Gastrocnemius medialis (tissue), 4 donors: ENCODE results near the gene RSPH1. TPM values are rescaled to one million over a fixed set of nuclear protein-coding genes. Genes with fewer than 3 reads are reported as not detected.
A peak's percentile ranks its signal among the peaks of the same experiment; 100 is the strongest.

ENCODE experiments used
- ATAC-seq, 2 donors: fragments of 150-250 bp; one replicate each; pipeline ENCODE4 v1.9.1; 2016
- DNase-seq, 2 donors: peaks; one replicate each; pipeline ENCODE4 v3.0.0-alpha.2; 2019
- H3K27ac ChIP-seq, 4 donors: fragments of 200-600 bp; sonication (generic); 1 replicate in 1 of 4; 2 replicates in 3 of 4; pipeline ENCODE4 v1.5.1; 2016 to 2018; ENCODE audit warnings: mild to moderate bottlenecking in 2 of 4, moderate library complexity in 1 of 4
- H3K27me3 ChIP-seq, 3 donors: fragments of 200-600 bp; sonication (generic) in 2 of 3; 1 replicate in 1 of 3; 2 replicates in 2 of 3; pipeline versions ENCODE4 v1.5.1 to v1.6.0; 2016 to 2019; ENCODE audit warnings: mild to moderate bottlenecking in 1 of 3, moderate library complexity in 1 of 3
- H3K36me3 ChIP-seq, 2 donors: fragments of 200-600 bp; sonication (generic) in 1 of 2; one replicate each; pipeline ENCODE4 v1.5.1; 2017 to 2018
- H3K4me1 ChIP-seq, 2 donors: fragments of 200-600 bp; sonication (generic) in 1 of 2; one replicate each; pipeline ENCODE4 v1.5.1; 2016 to 2017; ENCODE audit warnings: mild to moderate bottlenecking in 2 of 2
- H3K4me3 ChIP-seq, 4 donors: fragments of 200-600 bp; sonication (generic) in 3 of 4; 1 replicate in 1 of 4; 2 replicates in 3 of 4; pipeline ENCODE4 v1.5.1; 2016 to 2019; ENCODE audit warnings: mild to moderate bottlenecking in 2 of 4
- H3K9me3 ChIP-seq, 3 donors: fragments of 200-600 bp; sonication (generic) in 2 of 3; 1 replicate in 1 of 3; 2 replicates in 2 of 3; pipeline ENCODE4 v1.5.1; 2016 to 2019
- POLR2A ChIP-seq, 2 donors: fragments of 450-650 bp; IDR thresholded peaks; one replicate each; pipeline ENCODE4 v1.6.1; 2017; ENCODE audit warnings: antibody characterized with exemption in 2 of 2, mild to moderate bottlenecking in 2 of 2, moderate library complexity in 2 of 2
- in situ Hi-C, 4 donors: fragments of 200-750 bp; cut with MboI; loops; one replicate each; pipeline versions ENCODE4 v1.15.0 to v1.8.0; 2017; ENCODE audit warnings: low sequenced_read_pairs in 4 of 4
- intact Hi-C: fragments of 100-400 bp; cut with DNase I; formaldehyde crosslinking; loops from one replicate; pipeline ENCODE4 v1.15.1; 2023; ENCODE audit warnings: low total_unique reads
- total RNA-seq, 4 donors: library from RNA; depleted of rRNA; stranded (reverse); fragments of >200 nt; gene quantifications; one replicate each; pipeline versions ENCODE4 v1.1.0 to v1.2.3, GENCODE V29; 2016
- TF ChIP-seq, protein P1 (sequence below), 5 experiments: fragments of 450-650 bp in 3 of 5; fragments of 200-600 bp in 2 of 5; sonication (generic) in 2 of 5; IDR thresholded peaks in 4 of 5; conservative IDR thresholded peaks in 1 of 5; 1 replicate in 4 of 5; 2 replicates in 1 of 5; pipeline ENCODE4 v1.5.1; 2016 to 2019; ENCODE audit warnings: antibody characterized with exemption in 5 of 5, mild to moderate bottlenecking in 3 of 5, moderate library complexity in 3 of 5

RSPH1 gene
- total RNA-seq, 4 donors from 2014 or later = 0.29 TPM; not detected in 3

DNA sequence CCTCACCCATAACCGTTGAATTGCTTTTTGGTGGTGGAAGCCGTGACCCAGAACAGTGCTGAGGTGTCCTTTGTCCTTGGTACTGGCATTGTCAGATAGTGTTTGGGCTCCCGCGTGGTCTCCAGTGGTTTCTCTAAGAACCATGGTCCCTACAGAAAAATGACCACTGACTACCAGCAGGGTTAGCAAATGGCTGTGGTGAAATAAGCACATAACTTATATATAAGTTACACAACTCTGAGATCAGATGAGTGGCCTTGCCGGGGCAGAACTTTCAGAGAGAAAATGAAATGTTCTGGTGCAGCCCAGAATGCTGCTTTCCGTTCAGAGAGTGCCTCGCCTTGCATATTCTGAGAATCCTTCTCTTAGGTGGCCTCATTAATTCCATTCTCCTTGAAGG lies 22.6 kb upstream of the RSPH1 start:
- in situ Hi-C loops = no loop called here

DNA sequence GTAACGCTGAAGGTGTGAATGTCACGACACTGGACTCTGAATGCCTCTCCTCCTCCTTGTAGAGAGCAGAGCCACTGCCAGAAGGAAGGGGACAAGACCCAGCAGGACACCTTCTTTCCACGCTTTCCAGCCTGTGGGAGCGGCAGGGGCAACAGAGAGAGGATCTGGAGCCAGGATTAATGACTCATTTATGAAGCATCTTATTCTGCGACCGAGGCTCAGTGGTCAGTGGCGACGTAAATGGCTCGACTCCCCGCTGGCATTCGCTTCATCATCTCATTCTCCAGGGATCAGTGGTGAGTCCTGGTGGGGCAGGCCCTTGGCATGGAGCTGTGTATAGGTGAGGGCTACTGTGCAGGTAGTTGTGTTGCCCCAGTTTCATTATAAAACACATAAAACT lies 22.2 kb upstream of the RSPH1 start:
- no peak for DNase-seq
- ATAC-seq = peak in 1 of 2 donors; percentile 34
- H3K36me3 ChIP-seq = peaks cover 0 to 12% of the 10 kb centered on the region in 2 donors
- TF ChIP-seq POLR2A (IDR thresholded peaks at IDR 0.05) = no peak
- TF ChIP-seq, protein P1, sequence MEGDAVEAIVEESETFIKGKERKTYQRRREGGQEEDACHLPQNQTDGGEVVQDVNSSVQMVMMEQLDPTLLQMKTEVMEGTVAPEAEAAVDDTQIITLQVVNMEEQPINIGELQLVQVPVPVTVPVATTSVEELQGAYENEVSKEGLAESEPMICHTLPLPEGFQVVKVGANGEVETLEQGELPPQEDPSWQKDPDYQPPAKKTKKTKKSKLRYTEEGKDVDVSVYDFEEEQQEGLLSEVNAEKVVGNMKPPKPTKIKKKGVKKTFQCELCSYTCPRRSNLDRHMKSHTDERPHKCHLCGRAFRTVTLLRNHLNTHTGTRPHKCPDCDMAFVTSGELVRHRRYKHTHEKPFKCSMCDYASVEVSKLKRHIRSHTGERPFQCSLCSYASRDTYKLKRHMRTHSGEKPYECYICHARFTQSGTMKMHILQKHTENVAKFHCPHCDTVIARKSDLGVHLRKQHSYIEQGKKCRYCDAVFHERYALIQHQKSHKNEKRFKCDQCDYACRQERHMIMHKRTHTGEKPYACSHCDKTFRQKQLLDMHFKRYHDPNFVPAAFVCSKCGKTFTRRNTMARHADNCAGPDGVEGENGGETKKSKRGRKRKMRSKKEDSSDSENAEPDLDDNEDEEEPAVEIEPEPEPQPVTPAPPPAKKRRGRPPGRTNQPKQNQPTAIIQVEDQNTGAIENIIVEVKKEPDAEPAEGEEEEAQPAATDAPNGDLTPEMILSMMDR (IDR thresholded peaks at IDR 0.05 in 4 of 5, conservative IDR thresholded peaks at IDR 0.05 in 1 of 5) = no peak
- intact Hi-C loops = no loop called here
- H3K4me1 ChIP-seq = peaks cover 8 to 13% of the 10 kb centered on the region in 2 donors
- H3K4me3 ChIP-seq = no peak overlapping the region
- peak overlapping the region in 1 of 4 donors; percentile 24 for H3K27ac ChIP-seq
- no peaks in the 10 kb centered on the region for H3K9me3 ChIP-seq
- in situ Hi-C loops = no loop called here
- no peaks in the 10 kb centered on the region for H3K27me3 ChIP-seq

More for the DNA sequence above, 22.6 kb upstream of the RSPH1 start:
- H3K4me1 ChIP-seq = peaks cover 7 to 13% of the 10 kb centered on the region in 2 donors
- no peak for TF ChIP-seq POLR2A (IDR thresholded peaks at IDR 0.05)
- TF ChIP-seq, protein P1 (IDR thresholded peaks at IDR 0.05 in 4 of 5, conservative IDR thresholded peaks at IDR 0.05 in 1 of 5) = no peak
- H3K9me3 ChIP-seq = no peaks in the 10 kb centered on the region
- intact Hi-C loops = no loop called here
- peaks cover 0 to 12% of the 10 kb centered on the region in 2 donors for H3K36me3 ChIP-seq
- H3K4me3 ChIP-seq = no peak overlapping the region
- no peaks in the 10 kb centered on the region for H3K27me3 ChIP-seq
- DNase-seq (no peak), ATAC-seq (no peak)
- peak overlapping the region in 1 of 4 donors; percentile 24 for H3K27ac ChIP-seq

DNA sequence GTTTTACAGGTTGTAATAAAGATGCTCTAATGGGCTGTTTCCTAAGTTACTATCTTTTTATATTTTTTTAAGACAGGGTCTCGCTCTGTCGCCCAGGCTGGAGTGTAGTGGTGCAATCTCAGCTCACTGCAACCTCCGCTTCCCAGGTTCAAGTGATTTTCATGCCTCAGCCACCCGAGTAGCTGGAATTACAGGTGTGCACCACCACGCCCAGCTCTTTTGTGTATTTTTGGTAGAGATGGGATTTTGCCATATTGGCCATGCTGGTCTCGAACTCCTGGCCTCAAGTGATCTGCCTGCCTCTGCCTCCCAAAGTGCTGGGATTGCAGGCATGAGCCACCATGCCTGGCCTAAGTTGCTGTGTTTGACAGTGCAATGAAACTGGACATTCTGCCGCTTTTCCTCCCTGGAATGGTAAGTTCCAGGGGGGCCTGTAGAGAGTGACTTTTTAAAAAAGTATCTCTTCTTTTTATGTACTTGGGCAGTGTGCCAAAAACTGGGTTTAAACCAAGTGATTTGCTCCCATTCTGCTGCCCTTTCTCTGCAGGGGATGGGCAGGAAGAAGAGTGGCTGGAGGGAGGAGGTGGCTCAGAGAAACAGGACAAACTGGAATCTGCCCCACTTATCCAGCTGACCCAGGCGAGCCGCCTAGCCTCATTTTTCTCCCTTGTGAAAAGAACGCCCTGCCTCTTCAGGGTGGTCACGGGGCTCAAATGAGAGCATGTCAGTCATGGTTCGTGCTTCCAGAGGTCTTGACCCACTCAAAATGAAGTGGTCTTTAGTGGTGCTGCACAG lies 19.9 kb upstream of the RSPH1 start:
- in situ Hi-C loops = no loop called here
- ATAC-seq (no peak), DNase-seq (no peak)
- H3K27ac ChIP-seq = peak overlapping the region in 1 of 4 donors; percentile 18
- H3K4me1 ChIP-seq = peaks cover 10 to 13% of the 10 kb centered on the region in 2 donors
- TF ChIP-seq POLR2A (IDR thresholded peaks at IDR 0.05) = no peak
- TF ChIP-seq, protein P1 (IDR thresholded peaks at IDR 0.05 in 4 of 5, conservative IDR thresholded peaks at IDR 0.05 in 1 of 5) = no peak
- H3K9me3 ChIP-seq = no peaks in the 10 kb centered on the region
- no peak overlapping the region for H3K4me3 ChIP-seq
- H3K36me3 ChIP-seq = peaks cover 0 to 12% of the 10 kb centered on the region in 2 donors
- intact Hi-C loops = loop anchor here (2.0 kb wide), 1 partner anchor 19 kb away; the partner anchor contains the start of gene RSPH1
- no peaks in the 10 kb centered on the region for H3K27me3 ChIP-seq

- no peaks in the 10 kb centered on the region for H3K9me3 ChIP-seq
- DNase-seq (no peak), ATAC-seq (no peak)
- H3K4me1 ChIP-seq = peaks cover 10 to 13% of the 10 kb centered on the region in 2 donors
- H3K27me3 ChIP-seq = no peaks in the 10 kb centered on the region
- peak overlapping the region; percentile 79 to 89 (median 82) for H3K27ac ChIP-seq
- peak overlapping the region; percentile 59 to 91 (median 78) for H3K4me3 ChIP-seq
- TF ChIP-seq POLR2A (IDR thresholded peaks at IDR 0.05) = no peak
- TF ChIP-seq, protein P1 (IDR thresholded peaks at IDR 0.05 in 4 of 5, conservative IDR thresholded peaks at IDR 0.05 in 1 of 5) = no peak
- in situ Hi-C loops (no loop called here), intact Hi-C loops (loop anchor here (2.0 kb wide), 1 partner anchor 18 kb away; the partner anchor contains the start of gene RSPH1)
- peaks cover 0 to 12% of the 10 kb centered on the region in 2 donors for H3K36me3 ChIP-seq
These were observed 18.8 kb upstream of the RSPH1 start for GRCh38 chr21:42514883-42515228.
